GM12878 (cell line): Measurements from ENCODE around the gene EPB41. TPM values are rescaled to one million over a fixed set of nuclear protein-coding genes. Genes with fewer than 3 reads are reported as not detected.
"Not testable (repeated sequence)": the region's sequence is repeated elsewhere in the genome, so short reads cannot be mapped to it uniquely, and the experiment has no call there.

Experiments
- ATAC-seq: fragments of 200-7000 bp; cut with Tn5 transposase; 3 replicates; pipeline ENCODE4 v1.9.1; 2020; ENCODE audit warnings: mild to moderate bottlenecking, moderate library complexity
- BruUV-seq: library from RNA; stranded (reverse); fragments of 400-500 nt; replicated peaks from 2 replicates; lab custom pipeline; 2021; lab: Mats Ljungman, UMichigan
- CTCF ChIA-PET: fragments of 300-600 bp; sonication (Branson Sonifier 250); formaldehyde crosslinking; extraction: SDS; loops from one replicate; lab custom pipeline; 2021; ENCODE audit warnings: inconsistent platforms; lab: Yijun Ruan, JAX
- POLR2A ChIA-PET: fragments of 350-600 bp; formaldehyde crosslinking; extraction: SDS; loops from one replicate; lab custom pipeline; 2021; ENCODE audit warnings: inconsistent platforms; lab: Charles Lee
- RAD21 ChIA-PET: fragments of 300-600 bp; sonication (Branson Sonifier 250); formaldehyde crosslinking; loops from one replicate; lab custom pipeline; 2023; ENCODE audit warnings: antibody characterized with exemption; ENCODE audit not compliant: unreplicated experiment; lab: Charles Lee
- SMC1A ChIA-PET: fragments of 300-600 bp; sonication (Branson Sonifier 250); formaldehyde crosslinking; loops from one replicate; lab custom pipeline; 2023; ENCODE audit not compliant: unreplicated experiment, uncharacterized antibody; lab: Charles Lee
- DNase-seq: peaks from one replicate; pipeline ENCODE4 v3.0.0-alpha.2; 2011; ENCODE audit warnings: low read depth, low spot score
- FAIRE-seq: peaks from 3 replicates; lab custom pipeline; 2011; peaks lifted over from hg19 to GRCh38; lab: Jason Lieb, UNC
- H2AFZ ChIP-seq: 2 replicates; pipeline ENCODE4 v1.6.0; 2011; ENCODE audit warnings: low read depth, low read length, control low read depth; ENCODE audit not compliant: control insufficient read depth
- H3K27ac ChIP-seq: 2 replicates; pipeline ENCODE4 v1.5.1; 2011; ENCODE audit warnings: control low read depth; ENCODE audit not compliant: control insufficient read depth, insufficient read depth
- H3K27me3 ChIP-seq, 2 experiments: replicated peaks in 1 of 2; 2 replicates each; pipeline versions ENCODE4 v1.6.0 to v1.6.1; 2011; ENCODE audit warnings: low read length in 1 of 2; ENCODE audit not compliant: control insufficient read depth in 2 of 2, insufficient read depth in 2 of 2
- H3K36me3 ChIP-seq, 2 experiments: 2 replicates each; pipeline ENCODE4 v1.5.1; 2011; ENCODE audit warnings: low read length in 1 of 2; ENCODE audit not compliant: control insufficient read depth in 2 of 2, insufficient read depth in 2 of 2
- H3K4me1 ChIP-seq: 2 replicates; pipeline ENCODE4 v1.6.1; 2011; ENCODE audit warnings: mild to moderate bottlenecking, low read length, moderate library complexity, mixed read lengths; ENCODE audit not compliant: control insufficient read depth, insufficient read depth
- H3K4me2 ChIP-seq: 2 replicates; pipeline ENCODE4 v1.6.0; 2011; ENCODE audit warnings: control low read depth; ENCODE audit not compliant: control insufficient read depth, insufficient read depth
- H3K4me3 ChIP-seq: fragments of 200-600 bp; sonication (generic); 2 replicates; pipeline ENCODE4 v1.5.1; 2016
- H3K79me2 ChIP-seq: 2 replicates; pipeline ENCODE4 v1.6.0; 2011; ENCODE audit warnings: low read length; ENCODE audit not compliant: control insufficient read depth, insufficient read depth
- H3K9ac ChIP-seq: 2 replicates; pipeline ENCODE4 v1.8.0; 2011; ENCODE audit warnings: low read length, control low read depth, mixed read lengths; ENCODE audit not compliant: control insufficient read depth, insufficient read depth
- H3K9me3 ChIP-seq: replicated peaks from 3 replicates; pipeline ENCODE4 v1.5.1; 2011; ENCODE audit warnings: mild to moderate bottlenecking, low read length; ENCODE audit not compliant: control insufficient read depth, insufficient read depth
- H4K20me1 ChIP-seq: 2 replicates; pipeline ENCODE4 v1.6.0; 2011; ENCODE audit not compliant: control insufficient read depth, insufficient read depth
- STAT3 ChIP-seq: IDR thresholded peaks from 2 replicates; pipeline ENCODE4 v1.6.1; 2011; ENCODE audit warnings: low read depth, low read length, improper control_type of control experiment
- WGBS: methylation state at CpG from one replicate; pipeline ENCODE4 v1.1.6; 2016; ENCODE audit warnings: low lambda C conversion rate; ENCODE audit not compliant: insufficient replicate concordance, insufficient coverage; ENCODE audit errors: missing lambda C conversion rate; 5-methylcytosine and 5-hydroxymethylcytosine counted together
- in situ Hi-C: fragments of 300-500 bp; cut with MboI; formaldehyde crosslinking; loops from 9 replicates; pipeline ENCODE4 v1.14.3; 2018; ENCODE audit warnings: mixed read lengths
- intact Hi-C: fragments of 100-400 bp; cut with micrococcal nuclease; formaldehyde crosslinking; loops from one replicate; pipeline ENCODE4 v1.14.2; 2022; ENCODE audit not compliant: unreplicated experiment
- polyA plus RNA-seq, 11 experiments: library from polyadenylated mRNA; depleted of rRNA in 4 of 11; unstranded in 6 of 11; stranded (reverse) in 5 of 11; fragments of >200 nt; fragmentation: Nextera tagmentation in 4 of 11; fragmentation: Illumina TruSeq in 1 of 11; extraction: Ambion mirVana in 4 of 11; extraction: Trizol in 1 of 11; gene quantifications; 1 replicate in 1 of 11; 2 replicates in 10 of 11; pipeline versions ENCODE4 v1.2.1 to v1.2.3, GENCODE V29; 2011 to 2016; ENCODE audit warnings: inconsistent platforms in 2 of 11, missing spikeins in 2 of 11, low read depth in 1 of 11
- total RNA-seq, 4 experiments: library from RNA; depleted of rRNA in 3 of 4; stranded (reverse); fragments of >200 nt in 3 of 4; fragmentation: Illumina TruSeq in 1 of 4; extraction: Trizol in 1 of 4; gene quantifications; 2 replicates each; pipeline versions ENCODE4 v1.2.1 to v1.2.3, GENCODE V29; 2013 to 2021

The EPB41 gene
- total and polyA plus RNA-seq, 10 of the 15 experiments (the other 5 are each of a cell fraction or from before 2014, with no cell fraction given): 1.1 to 77.6 (median 58.8) TPM

DNA sequence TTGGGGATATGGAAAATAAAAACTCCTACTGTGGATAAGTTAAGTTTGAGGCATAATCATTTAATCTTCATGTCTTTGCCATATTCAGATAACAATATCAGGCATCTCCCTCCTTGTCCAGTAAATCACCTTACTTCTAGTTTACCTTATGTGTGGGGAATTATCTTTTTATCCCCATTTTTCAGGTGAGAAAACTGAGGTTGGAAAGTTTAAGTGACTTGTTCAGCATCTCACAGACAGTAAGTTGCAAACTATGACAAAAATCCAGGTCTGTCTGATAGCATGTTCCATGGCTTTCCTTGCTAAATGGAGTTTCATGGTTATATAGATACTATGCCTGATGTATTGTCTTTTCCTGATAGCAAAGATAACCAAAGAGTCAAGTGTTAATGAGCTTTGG is 129.6 kb downstream of the EPB41 start:
- H3K9ac ChIP-seq: no peak overlapping the region
- no peaks in the 10 kb centered on the region for H3K79me2 ChIP-seq
- BruUV-seq: no TSS peak
- no peaks in the 10 kb centered on the region for H4K20me1 ChIP-seq
- no peaks in the 10 kb centered on the region for H3K4me1 ChIP-seq
- ATAC-seq (no peak), FAIRE-seq (no peak), DNase-seq (no peak)
- no peak overlapping the region for H3K27ac ChIP-seq
- CTCF ChIA-PET: interaction anchor here (1.4 to 5.5 kb wide), 4 partner anchors 11 to 168 kb away, joined by 4 to 30 read pairs (median 6); no protein-coding TSS in a partner anchor
- H3K27me3 ChIP-seq: no peaks in the 10 kb centered on the region
- no peak overlapping the region for H3K4me2 ChIP-seq
- RAD21 ChIA-PET: interaction anchor here (2.7 kb wide), 1 partner anchor 158 kb away, joined by 8 read pairs; no protein-coding TSS in a partner anchor
- no peak for TF ChIP-seq STAT3
- no peaks in the 10 kb centered on the region for H3K36me3 ChIP-seq
- H2AFZ ChIP-seq: no peak overlapping the region
- in situ Hi-C loops: no loop called here
- SMC1A ChIA-PET: interaction anchor here (1.1 to 2.3 kb wide), 4 partner anchors 9 to 154 kb away, joined by 3 to 10 read pairs (median 4); no protein-coding TSS in a partner anchor
- POLR2A ChIA-PET: no interaction called here
- intact Hi-C loops: no loop called here
- no peak overlapping the region for H3K4me3 ChIP-seq
- no peaks in the 10 kb centered on the region for H3K9me3 ChIP-seq

DNA sequence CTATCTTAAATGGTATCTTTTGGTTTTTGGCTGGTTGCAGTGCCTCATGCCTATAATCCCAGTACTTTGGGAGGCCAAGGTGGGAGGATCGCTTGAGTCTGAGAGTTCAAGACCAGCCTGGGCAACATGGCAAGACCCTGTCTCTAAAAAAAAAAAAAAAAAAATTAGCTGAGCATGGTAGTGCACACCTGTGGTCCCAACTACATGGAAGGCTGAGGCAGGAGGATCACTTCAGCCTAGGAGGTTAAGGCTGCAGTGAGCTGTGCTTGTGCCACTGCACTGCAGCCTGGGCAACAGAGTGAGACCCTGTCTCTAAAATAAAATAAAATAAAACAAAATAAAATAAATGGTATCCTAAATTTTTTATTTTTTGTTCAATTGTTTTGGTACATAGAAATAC is 131.3 kb downstream of the EPB41 start:
- H3K9ac ChIP-seq, ATAC-seq, SMC1A ChIA-PET, H3K4me3 ChIP-seq, H3K27ac ChIP-seq, DNase-seq, H3K36me3 ChIP-seq, H3K9me3 ChIP-seq, H2AFZ ChIP-seq, H3K27me3 ChIP-seq, in situ Hi-C loops, H3K79me2 ChIP-seq, RAD21 ChIA-PET, POLR2A ChIA-PET, H3K4me1 ChIP-seq, BruUV-seq, FAIRE-seq, H3K4me2 ChIP-seq, H4K20me1 ChIP-seq, intact Hi-C loops: not testable (repeated sequence)
- CTCF ChIA-PET: interaction anchor here (5.5 kb wide), 1 partner anchor 12 kb away, joined by 30 read pairs; no protein-coding TSS in a partner anchor
- WGBS: 100% methylated on average over 1 of the region's 1 CpG
